D721Med (cell line): ENCODE measurements around the gene PRR16.
A peak's percentile ranks its signal among the peaks of the same experiment; 100 is the strongest.

Experiments
- DNase-seq: peaks from one replicate; pipeline ENCODE4 v3.0.0; 2011; ENCODE audit warnings: low spot score; ENCODE audit not compliant: insufficient read length
- FAIRE-seq: peaks from 2 replicates; lab custom pipeline; 2011; peaks lifted over from hg19 to GRCh38; lab: Jason Lieb, UNC
- CTCF ChIP-seq: IDR thresholded peaks from 2 replicates; pipeline ENCODE4 v1.5.1; 2012; ENCODE audit warnings: mild to moderate bottlenecking, control low read depth; ENCODE audit not compliant: insufficient read depth; ENCODE audit errors: missing control alignments

Gene PRR16

GRCh38 chr5:120628156-120628555, 164.1 kb downstream of the PRR16 start:
- TF ChIP-seq CTCF, result no peak
- FAIRE-seq, result no peak

GRCh38 chr5:120630550-120630949, 166.4 kb downstream of the PRR16 start:
- no peak for DNase-seq
- FAIRE-seq, result no peak
- TF ChIP-seq CTCF, result no peak

More at GRCh38 chr5:120628156-120628555, 164.1 kb downstream of the PRR16 start:
- no peak for DNase-seq

- no peak for TF ChIP-seq CTCF
- FAIRE-seq (no peak), DNase-seq (no peak)
These were observed 167.5 kb downstream of the PRR16 start for GRCh38 chr5:120631611-120632010.

- FAIRE-seq, result no peak
- no peak for TF ChIP-seq CTCF
- no peak for DNase-seq
These were observed 168.3 kb downstream of the PRR16 start for GRCh38 chr5:120632430-120632829.

- no peak for DNase-seq
These were observed 174.3 kb downstream of the PRR16 start for GRCh38 chr5:120638449-120638848.

GRCh38 chr5:120640778-120641177, 176.7 kb downstream of the PRR16 start:
- no peak for TF ChIP-seq CTCF
- no peak for FAIRE-seq

More at GRCh38 chr5:120638449-120638848, 174.3 kb downstream of the PRR16 start:
- peak; percentile 80 for FAIRE-seq
- no peak for TF ChIP-seq CTCF

GRCh38 chr5:120644516-120644915, 180.4 kb downstream of the PRR16 start:
- TF ChIP-seq CTCF, result no peak
- DNase-seq (no peak), FAIRE-seq (no peak)

More at GRCh38 chr5:120640778-120641177, 176.7 kb downstream of the PRR16 start:
- no peak for DNase-seq
